SU-DHL-6 (cell line): ENCODE results near the gene FLT1.

Experiments
- H2AFZ ChIP-seq: fragments of 200-600 bp; sonication (generic); 2 replicates; pipeline ENCODE4 v1.6.1; 2014; ENCODE audit warnings: low read depth, mild to moderate bottlenecking, moderate library complexity, mixed read lengths, antibody characterized with exemption, low read length; ENCODE audit not compliant: severe bottlenecking
- H3F3A ChIP-seq: fragments of 200-600 bp; shearing (Covaris generic); 2 replicates; pipeline ENCODE4 v1.6.0; 2016; ENCODE audit warnings: antibody characterized with exemption, mild to moderate bottlenecking; ENCODE audit not compliant: insufficient read depth
- H3K27ac ChIP-seq: fragments of 200-600 bp; sonication (generic); 2 replicates; pipeline ENCODE4 v1.5.1; 2016; ENCODE audit warnings: low read depth, mild to moderate bottlenecking, low read length, moderate library complexity, mixed read lengths
- H3K27me3 ChIP-seq: fragments of 200-600 bp; sonication (generic), shearing (Covaris generic); 2 replicates; pipeline ENCODE4 v1.6.0; 2014; ENCODE audit warnings: mild to moderate bottlenecking, low read length
- H3K36me3 ChIP-seq: fragments of 200-600 bp; sonication (generic); 2 replicates; pipeline ENCODE4 v1.6.1; 2014; ENCODE audit warnings: mild to moderate bottlenecking, low read length, mixed read lengths
- H3K4me2 ChIP-seq: fragments of 300-600, 200-600 bp; shearing (Covaris generic), sonication (generic); 2 replicates; pipeline ENCODE4 v1.6.0; 2014; ENCODE audit warnings: low read length, low read depth, mild to moderate bottlenecking; ENCODE audit not compliant: poor library complexity, severe bottlenecking
- H3K4me3 ChIP-seq: fragments of 200-600 bp; sonication (generic); 2 replicates; pipeline ENCODE4 v1.5.1; 2014; ENCODE audit warnings: antibody characterized with exemption, low read length, mild to moderate bottlenecking, mixed read lengths; ENCODE audit not compliant: insufficient read depth, poor library complexity, severe bottlenecking
- H3K79me2 ChIP-seq: fragments of 200-600 bp; sonication (generic); 2 replicates; pipeline ENCODE4 v1.6.1; 2014; ENCODE audit warnings: mild to moderate bottlenecking, low read length, moderate library complexity; ENCODE audit not compliant: insufficient read depth
- H3K9ac ChIP-seq: fragments of 200-600 bp; sonication (generic); 2 replicates; pipeline ENCODE4 v1.7.0; 2014; ENCODE audit warnings: mild to moderate bottlenecking, low read length
- H3K9me2 ChIP-seq: fragments of 200-600 bp; sonication (generic); replicated peaks from 2 replicates; pipeline ENCODE4 v1.6.1; 2014; ENCODE audit warnings: low read length; ENCODE audit not compliant: insufficient read depth
- H3K9me3 ChIP-seq: fragments of 200-600 bp; sonication (generic); 2 replicates; pipeline ENCODE4 v1.6.1; 2014; ENCODE audit warnings: low read length, mixed read lengths; ENCODE audit not compliant: insufficient read depth
- H4K20me1 ChIP-seq: fragments of 200-600 bp; sonication (generic); 2 replicates; pipeline ENCODE4 v1.6.1; 2014; ENCODE audit warnings: low read depth, mild to moderate bottlenecking, antibody characterized with exemption, low read length, moderate library complexity, mixed read lengths
- CTCF ChIP-seq: fragments of 200-600 bp; sonication (generic); IDR thresholded peaks from one replicate; pipeline ENCODE4 v1.5.1; 2017; ENCODE audit warnings: antibody characterized with exemption, mild to moderate bottlenecking, low read length, moderate library complexity; ENCODE audit not compliant: insufficient read depth, poor library complexity, severe bottlenecking
- EZH2phosphoT487 ChIP-seq: fragments of 200-600 bp; sonication (generic), shearing (Covaris generic); conservative IDR thresholded peaks from 2 replicates; pipeline ENCODE4 v1.6.1; 2018; ENCODE audit warnings: mild to moderate bottlenecking, antibody characterized with exemption, low read length, moderate library complexity, mixed read lengths

FLT1 gene

GRCh38 chr13:28357911-28358433 is 137.0 kb downstream of the FLT1 start:
- no peaks in the 10 kb centered on the region for H3K9me2 ChIP-seq
- H3K27ac ChIP-seq = no peak overlapping the region
- no peaks in the 10 kb centered on the region for H3K27me3 ChIP-seq
- no peaks in the 10 kb centered on the region for H3F3A ChIP-seq
- H4K20me1 ChIP-seq = no peaks in the 10 kb centered on the region
- H2AFZ ChIP-seq = no peak overlapping the region
- no peaks in the 10 kb centered on the region for H3K79me2 ChIP-seq
- H3K9ac ChIP-seq = no peak overlapping the region
- TF ChIP-seq CTCF (no peak), EZH2phosphoT487 (no peak)
- no peak overlapping the region for H3K4me3 ChIP-seq
- H3K9me3 ChIP-seq = no peaks in the 10 kb centered on the region
- no peaks in the 10 kb centered on the region for H3K36me3 ChIP-seq
- no peak overlapping the region for H3K4me2 ChIP-seq

DNA sequence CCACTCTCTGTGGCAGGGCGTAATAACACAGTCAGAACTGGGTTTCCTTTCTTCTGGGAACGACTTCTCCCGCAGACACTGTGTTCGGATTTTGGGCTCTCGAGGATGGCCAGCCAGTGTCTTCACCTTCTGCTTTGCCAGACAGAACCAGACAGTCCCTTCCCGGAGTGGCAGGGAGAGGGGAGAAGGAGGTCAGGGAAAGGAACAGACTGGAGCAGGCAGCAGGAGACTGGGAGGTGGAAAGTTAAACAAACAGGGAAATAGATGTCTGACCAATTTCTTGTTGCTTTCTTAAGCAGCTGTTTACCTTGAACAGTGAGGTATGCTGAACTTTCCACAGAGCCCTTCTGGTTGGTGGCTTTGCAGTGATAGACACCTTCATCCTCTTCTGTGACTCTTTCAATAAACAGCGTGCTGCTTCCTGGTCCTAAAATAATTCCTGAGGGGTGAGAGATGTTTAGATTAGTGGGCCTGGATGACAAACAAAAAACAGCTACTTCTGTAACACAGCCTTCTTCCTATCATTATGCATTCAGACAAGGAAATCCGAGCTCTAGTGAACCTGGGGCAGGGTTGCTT is 137.6 kb downstream of the FLT1 start:
- Histone ChIP-seq H3K9ac (no peak overlapping the region), H4K20me1 (no peaks in the 10 kb centered on the region), H3K9me3 (no peaks in the 10 kb centered on the region), H3K9me2 (no peaks in the 10 kb centered on the region), H2AFZ (no peak overlapping the region), H3K27me3 (no peaks in the 10 kb centered on the region), H3K27ac (no peak overlapping the region), H3K4me3 (no peak overlapping the region), H3K79me2 (no peaks in the 10 kb centered on the region), H3F3A (no peaks in the 10 kb centered on the region), H3K4me2 (no peak overlapping the region), H3K36me3 (no peaks in the 10 kb centered on the region)
- TF ChIP-seq EZH2phosphoT487 (no peak), CTCF (no peak)

DNA sequence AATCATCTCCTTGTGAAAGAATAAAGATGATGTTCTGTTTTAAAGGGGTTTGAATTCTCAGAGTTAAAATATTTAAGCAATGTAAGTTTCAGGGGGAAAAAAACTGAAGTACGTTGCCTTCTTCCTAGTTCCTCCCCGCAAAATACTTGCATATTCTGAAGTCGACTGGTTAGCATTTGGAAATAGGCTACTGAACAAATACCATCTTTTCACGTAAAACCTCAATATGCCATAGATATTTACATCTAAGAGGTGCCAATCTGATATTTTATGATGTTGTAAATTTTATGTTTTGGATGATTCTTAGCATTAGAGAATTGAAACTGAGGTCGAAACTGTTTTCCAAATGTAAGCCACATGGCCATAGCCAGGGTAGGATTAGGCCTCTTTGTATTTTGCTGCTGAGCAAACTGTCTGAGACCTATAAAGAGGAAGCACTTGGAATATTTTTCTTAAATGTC is 138.3 kb downstream of the FLT1 start:
- Histone ChIP-seq H3F3A (no peaks in the 10 kb centered on the region), H3K4me3 (no peak overlapping the region), H3K27ac (no peak overlapping the region), H3K36me3 (no peaks in the 10 kb centered on the region), H2AFZ (no peak overlapping the region), H3K79me2 (no peaks in the 10 kb centered on the region), H3K9ac (no peak overlapping the region), H3K9me2 (no peaks in the 10 kb centered on the region), H3K9me3 (no peaks in the 10 kb centered on the region), H3K4me2 (no peak overlapping the region), H3K27me3 (no peaks in the 10 kb centered on the region), H4K20me1 (no peaks in the 10 kb centered on the region)
- no peak for TF ChIP-seq CTCF
- TF ChIP-seq EZH2phosphoT487 = no peak
